ENCODE data around the gene KRT82.

- no peak for TF ChIP-seq CTCF (IDR thresholded peaks at IDR 0.05)
- TF ChIP-seq, protein P1, sequence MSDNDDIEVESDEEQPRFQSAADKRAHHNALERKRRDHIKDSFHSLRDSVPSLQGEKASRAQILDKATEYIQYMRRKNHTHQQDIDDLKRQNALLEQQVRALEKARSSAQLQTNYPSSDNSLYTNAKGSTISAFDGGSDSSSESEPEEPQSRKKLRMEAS (IDR thresholded peaks at IDR 0.05), result no peak
- no peak for TF ChIP-seq ESRRA (IDR thresholded peaks at IDR 0.05; ENCODE audit: borderline replicate concordance, low read length)
- TF ChIP-seq NPAS2 (CRISPR knock-in tag; IDR thresholded peaks at IDR 0.05; ENCODE audit: borderline replicate concordance), result no peak
- no peak for TF ChIP-seq PBX3 (IDR thresholded peaks at IDR 0.05)
- no peak for TF ChIP-seq CBX8 (IDR thresholded peaks at IDR 0.05)
- no peak for TF ChIP-seq BHLHE40 (IDR thresholded peaks at IDR 0.05; ENCODE audit: low read depth, low read length)
- TF ChIP-seq POLR2A (IDR thresholded peaks at IDR 0.05; ENCODE audit: low read length), result no peak
These were observed 35.3 kb upstream of the KRT82 start for GRCh38 chr12:52441320-52441911.
